ENCODE results near the gene PTPRCAP. TPM values are rescaled to one million over a fixed set of nuclear protein-coding genes. Genes with fewer than 3 reads are reported as not detected.
"Not testable (repeated sequence)": the region's sequence is repeated elsewhere in the genome, so short reads cannot be mapped to it uniquely, and the experiment has no call there.

The PTPRCAP gene
- total and polyA plus RNA-seq, 10 of the 15 experiments (the other 5 are each of a cell fraction or from before 2014, with no cell fraction given) = 4.7 to 266 (median 125) TPM

GRCh38 chr11:67486481-67487195 is 49.2 kb upstream of the PTPRCAP start (continued):
- TF ChIP-seq ZNF687 (IDR thresholded peaks at IDR 0.05) (peak; percentile 99), ATF7 (IDR thresholded peaks at IDR 0.05; ENCODE audit: low read depth) (peak; percentile 88), TBL1XR1 (IDR thresholded peaks at IDR 0.05; ENCODE audit: low read depth, low read length) (peak; percentile 90; the same call in 1 of the 2 replicates), MEF2A (IDR thresholded peaks at IDR 0.05; ENCODE audit: insufficient read depth, low read depth, low read length) (peak; percentile 59; the same call in 1 of the 2 replicates), EED (IDR thresholded peaks at IDR 0.05; ENCODE audit: low read depth) (peak; percentile 95)

- H3K4me3 ChIP-seq = 0 out of 2 replicates have a peak overlapping the region, but pooled peaks have one; percentile 4
- POLR2A ChIA-PET = interaction anchor here (0.9 to 6.8 kb wide), 18 partner anchors 14 to 216 kb away, joined by 3 to 112 read pairs (median 5); partner anchors contain the start of genes PITPNM1, POLD4, PPP1CA and PTPRCAP
- BruUV-seq (replicated peaks); H4K20me1 ChIP-seq (ENCODE audit: control insufficient read depth, insufficient read depth); in situ Hi-C loops (cut with MboI); H2AFZ ChIP-seq (ENCODE audit: control insufficient read depth, low read depth, low read length); H3K9me3 ChIP-seq (replicated peaks; ENCODE audit: control insufficient read depth, insufficient read depth, low read length); H3K27me3 ChIP-seq (replicated peaks in 1 of 2; ENCODE audit: control insufficient read depth in 2 of 2, insufficient read depth in 2 of 2, low read length in 1 of 2): not testable (repeated sequence)
- H3K36me3 ChIP-seq (ENCODE audit: control insufficient read depth in 2 of 2, insufficient read depth in 2 of 2, low read length in 1 of 2) = peaks cover 4 to 21% of the 10 kb centered on the region in 2 experiments; a peak in 3 of 4 replicates
- peak overlapping the region; percentile 80 for H3K4me2 ChIP-seq (ENCODE audit: control insufficient read depth, insufficient read depth)
- H3K4me1 ChIP-seq (ENCODE audit: control insufficient read depth, insufficient read depth, low read length) = peaks cover 44% of the 10 kb centered on the region
- DNase-seq (ENCODE audit: low read depth, low spot score) (peak; percentile 79), ATAC-seq (peak; percentile 57), FAIRE-seq (peak; percentile 27)
- peak overlapping the region; percentile 76 for H3K9ac ChIP-seq (ENCODE audit: control insufficient read depth, insufficient read depth, low read length)
- H3K79me2 ChIP-seq (ENCODE audit: control insufficient read depth, insufficient read depth, low read length) = peaks cover 33% of the 10 kb centered on the region
- CTCF ChIA-PET = interaction anchor here (0.7 to 6.7 kb wide), 6 partner anchors 16 to 459 kb away, joined by 3 to 37 read pairs (median 7); partner anchors contain the start of genes PITPNM1, PPP1CA, PTPRCAP and TBC1D10C
- RAD21 ChIA-PET (ENCODE audit: unreplicated experiment) = interaction anchor here (0.6 to 6.9 kb wide), 15 partner anchors 9 to 141 kb away, joined by 3 to 95 read pairs (median 4); partner anchors contain the start of genes PITPNM1, POLD4, PPP1CA and PTPRCAP
- intact Hi-C loops (cut with micrococcal nuclease; ENCODE audit: unreplicated experiment) = loop anchor here (2.0 to 10.0 kb wide), 4 partner anchors 21 to 221 kb away; partner anchors contain the start of genes GRK2, POLD4 and PTPRCAP
- SMC1A ChIA-PET (ENCODE audit: uncharacterized antibody, unreplicated experiment) = interaction anchor here (0.7 to 6.2 kb wide), 12 partner anchors 18 to 168 kb away, joined by 3 to 43 read pairs (median 4); partner anchors contain the start of genes PITPNM1, POLD4, PTPRCAP and RAD9A
- peak overlapping the region; percentile 70 for H3K27ac ChIP-seq (ENCODE audit: control insufficient read depth, insufficient read depth)
- WGBS (ENCODE audit: insufficient coverage, insufficient replicate concordance, low lambda C conversion rate, missing lambda C conversion rate) = 2% methylated on average over 7 of the region's 7 CpGs
- 0 out of 2 replicates have a peak, but pooled peaks have one; percentile 44 for TF ChIP-seq TAF1 (IDR thresholded peaks at IDR 0.05; ENCODE audit: borderline replicate concordance, low read depth, low read length)
- TF ChIP-seq ZNF687 (IDR thresholded peaks at IDR 0.05) = peak; percentile 2; the same call in 1 of the 2 replicates
- TF ChIP-seq BACH1 (IDR thresholded peaks at IDR 0.05; ENCODE audit: borderline replicate concordance) = 0 out of 2 replicates have a peak, but pooled peaks have one; percentile 31
- peak; percentile 46; the same call in 1 of the 2 replicates for TF ChIP-seq ZNF217 (IDR thresholded peaks at IDR 0.05)
- peak; percentile 48; the same call in 1 of the 3 replicates for TF ChIP-seq POU2F2 (IDR thresholded peaks at IDR 0.05; ENCODE audit: borderline replicate concordance, low read depth, low read length)
Observed at GRCh38 chr11:67485873-67486361, 48.4 kb upstream of the PTPRCAP start.

Data from GM12878 (cell line).